Tibial nerve (tissue), 4 donors: Measurements from ENCODE around the gene OTOP3. TPM values are rescaled to one million over a fixed set of nuclear protein-coding genes. Genes with fewer than 3 reads are reported as not detected.

Source experiments
- DNase-seq, 2 donors: peaks; one replicate each; pipeline ENCODE4 v3.0.0-alpha.2; 2019; ENCODE audit warnings: low spot score in 2 of 2
- H3K27ac ChIP-seq, 4 donors: fragments of 200-600 bp; sonication (generic) in 3 of 4; one replicate each; pipeline ENCODE4 v1.5.1; 2017 to 2019; ENCODE audit warnings: mild to moderate bottlenecking in 1 of 4
- H3K27me3 ChIP-seq, 2 donors: fragments of 200-600 bp; sonication (generic) in 1 of 2; one replicate each; pipeline versions ENCODE4 v1.5.1 to v1.6.0; 2017 to 2019
- H3K36me3 ChIP-seq, 3 donors: fragments of 200-600 bp; sonication (generic); one replicate each; pipeline ENCODE4 v1.5.1; 2018 to 2019
- H3K4me1 ChIP-seq, 4 donors: fragments of 200-600 bp; sonication (generic) in 3 of 4; one replicate each; pipeline ENCODE4 v1.5.1; 2017 to 2019
- H3K4me3 ChIP-seq, 4 donors: fragments of 200-600 bp; sonication (generic) in 3 of 4; one replicate each; pipeline ENCODE4 v1.5.1; 2017 to 2019; ENCODE audit warnings: mild to moderate bottlenecking in 1 of 4, moderate library complexity in 1 of 4
- H3K9me3 ChIP-seq, 4 donors: fragments of 200-600 bp; sonication (generic) in 3 of 4; one replicate each; pipeline ENCODE4 v1.5.1; 2017 to 2019
- CTCF ChIP-seq, 5 experiments: fragments of 200-600 bp in 3 of 5; fragments of 450-650 bp in 2 of 5; sonication (generic) in 3 of 5; IDR thresholded peaks; one replicate each; pipeline ENCODE4 v1.5.1; 2016 to 2019; ENCODE audit warnings: antibody characterized with exemption in 5 of 5, mild to moderate bottlenecking in 3 of 5, moderate library complexity in 2 of 5
- EP300 ChIP-seq, 2 donors: sonication (generic); formaldehyde crosslinking; IDR thresholded peaks; one replicate each; pipeline ENCODE4 v1.6.1; 2017; ENCODE audit warnings: antibody characterized with exemption in 2 of 2, mild to moderate bottlenecking in 1 of 2
- POLR2A ChIP-seq, 2 donors: fragments of 450-650 bp; IDR thresholded peaks; one replicate each; pipeline ENCODE4 v1.6.1; 2017; ENCODE audit warnings: antibody characterized with exemption in 2 of 2, mild to moderate bottlenecking in 2 of 2, moderate library complexity in 2 of 2
- WGBS, 2 donors: methylation state at CpG; one replicate each; pipeline ENCODE4 v1.1.5; 2018; 5-methylcytosine and 5-hydroxymethylcytosine counted together
- total RNA-seq, 4 donors: library from RNA; depleted of rRNA; stranded (reverse); fragments of >200 nt; gene quantifications; one replicate each; pipeline ENCODE4 v1.1.0, GENCODE V29; 2016

Gene OTOP3
- total RNA-seq, 4 donors from 2014 or later: not detected

GRCh38 chr17:74925242-74925641 is 10.5 kb upstream of the OTOP3 start:
- H3K36me3 ChIP-seq: no peaks in the 10 kb centered on the region
- peaks cover 0 to 45% (median 21%) of the 10 kb centered on the region in 4 donors for H3K4me1 ChIP-seq
- H3K27ac ChIP-seq: no peak overlapping the region
- no peaks in the 10 kb centered on the region for H3K9me3 ChIP-seq
- DNase-seq: no peak
- peaks cover 0 to 82% of the 10 kb centered on the region in 2 donors for H3K27me3 ChIP-seq
- TF ChIP-seq CTCF (IDR thresholded peaks at IDR 0.05) (no peak), POLR2A (IDR thresholded peaks at IDR 0.05) (no peak), EP300 (IDR thresholded peaks at IDR 0.05) (no peak)
- WGBS, 2 donors: 71 to 74% methylated on average over 3 of the region's 3 CpGs
- no peak overlapping the region for H3K4me3 ChIP-seq

DNA sequence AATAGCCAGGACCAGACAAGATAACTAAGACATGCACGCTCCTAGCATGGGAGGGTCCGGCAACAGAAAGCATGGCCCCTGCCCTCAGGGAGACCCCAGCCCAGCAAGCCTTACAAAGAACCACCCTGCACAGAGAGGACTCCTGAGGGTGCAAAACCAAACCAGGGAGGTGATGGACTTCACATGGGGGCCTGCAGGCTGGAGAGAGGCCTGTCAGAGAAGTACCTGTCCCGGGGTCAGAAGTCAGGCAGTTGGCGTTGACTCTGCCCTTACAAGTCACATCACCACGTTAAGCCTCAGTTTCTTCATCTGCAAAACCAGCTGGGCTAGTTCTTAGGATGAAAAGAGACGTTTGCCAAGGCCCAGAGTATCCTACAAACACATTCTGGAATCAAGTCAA is 6.9 kb upstream of the OTOP3 start:
- TF ChIP-seq CTCF (IDR thresholded peaks at IDR 0.05) (no peak), POLR2A (IDR thresholded peaks at IDR 0.05) (no peak), EP300 (IDR thresholded peaks at IDR 0.05) (no peak)
- Histone ChIP-seq H3K9me3 (no peaks in the 10 kb centered on the region), H3K27ac (no peak overlapping the region), H3K4me3 (no peak overlapping the region), H3K36me3 (no peaks in the 10 kb centered on the region), H3K4me1 (peaks cover 0 to 11% (median 6%) of the 10 kb centered on the region in 4 donors), H3K27me3 (peaks cover 0 to 74% of the 10 kb centered on the region in 2 donors)
- DNase-seq: no peak
- 72 to 76% methylated on average over 6 of the region's 6 CpGs for WGBS, 2 donors

GRCh38 chr17:74930535-74931036 is 5.1 kb upstream of the OTOP3 start:
- Histone ChIP-seq H3K4me3 (no peak overlapping the region), H3K27ac (no peak overlapping the region), H3K36me3 (no peaks in the 10 kb centered on the region), H3K4me1 (peaks cover 0 to 4% (median 0%) of the 10 kb centered on the region in 4 donors), H3K27me3 (peaks cover 0 to 74% of the 10 kb centered on the region in 2 donors), H3K9me3 (no peaks in the 10 kb centered on the region)
- 93 to 94% methylated on average over 23 of the region's 24 CpGs for WGBS, 2 donors
- DNase-seq: no peak
- TF ChIP-seq EP300 (IDR thresholded peaks at IDR 0.05) (no peak), POLR2A (IDR thresholded peaks at IDR 0.05) (no peak), CTCF (IDR thresholded peaks at IDR 0.05) (no peak)

- 50 to 55% methylated on average over 3 of the region's 3 CpGs for WGBS, 2 donors
- no peaks in the 10 kb centered on the region for H3K9me3 ChIP-seq
- peaks cover 0 to 12% (median 3%) of the 10 kb centered on the region in 4 donors for H3K4me1 ChIP-seq
- H3K27me3 ChIP-seq: peaks cover 0 to 86% of the 10 kb centered on the region in 2 donors
- no peak for DNase-seq
- H3K27ac ChIP-seq: no peak overlapping the region
- TF ChIP-seq EP300 (IDR thresholded peaks at IDR 0.05): no peak
- no peak for TF ChIP-seq CTCF (IDR thresholded peaks at IDR 0.05)
- TF ChIP-seq POLR2A (IDR thresholded peaks at IDR 0.05): no peak
- no peak overlapping the region for H3K4me3 ChIP-seq
- H3K36me3 ChIP-seq: no peaks in the 10 kb centered on the region
Observed at GRCh38 chr17:74935048-74935447, 650 bp upstream of the OTOP3 start.

- H3K27me3 ChIP-seq: peaks cover 0 to 87% of the 10 kb centered on the region in 2 donors
- no peaks in the 10 kb centered on the region for H3K36me3 ChIP-seq
- H3K9me3 ChIP-seq: no peaks in the 10 kb centered on the region
- TF ChIP-seq POLR2A (IDR thresholded peaks at IDR 0.05) (no peak), CTCF (IDR thresholded peaks at IDR 0.05) (no peak), EP300 (IDR thresholded peaks at IDR 0.05) (no peak)
- no peak for DNase-seq
- no peak overlapping the region for H3K4me3 ChIP-seq
- 13 to 14% methylated on average over 7 to 12 of the region's 12 CpGs for WGBS, 2 donors
- peaks cover 0 to 12% (median 3%) of the 10 kb centered on the region in 4 donors for H3K4me1 ChIP-seq
- no peak overlapping the region for H3K27ac ChIP-seq
Observed at GRCh38 chr17:74936470-74936799, 737 bp downstream of the OTOP3 start.
